NCI-H2227 (cell line): ENCODE results near the gene RAPGEF4.

ENCODE experiments used
- DNase-seq: peaks from one replicate; lab custom pipeline; 2025; ENCODE audit not compliant: unreplicated experiment; lab: John Stamatoyannopoulos, UW

RAPGEF4 gene

DNA sequence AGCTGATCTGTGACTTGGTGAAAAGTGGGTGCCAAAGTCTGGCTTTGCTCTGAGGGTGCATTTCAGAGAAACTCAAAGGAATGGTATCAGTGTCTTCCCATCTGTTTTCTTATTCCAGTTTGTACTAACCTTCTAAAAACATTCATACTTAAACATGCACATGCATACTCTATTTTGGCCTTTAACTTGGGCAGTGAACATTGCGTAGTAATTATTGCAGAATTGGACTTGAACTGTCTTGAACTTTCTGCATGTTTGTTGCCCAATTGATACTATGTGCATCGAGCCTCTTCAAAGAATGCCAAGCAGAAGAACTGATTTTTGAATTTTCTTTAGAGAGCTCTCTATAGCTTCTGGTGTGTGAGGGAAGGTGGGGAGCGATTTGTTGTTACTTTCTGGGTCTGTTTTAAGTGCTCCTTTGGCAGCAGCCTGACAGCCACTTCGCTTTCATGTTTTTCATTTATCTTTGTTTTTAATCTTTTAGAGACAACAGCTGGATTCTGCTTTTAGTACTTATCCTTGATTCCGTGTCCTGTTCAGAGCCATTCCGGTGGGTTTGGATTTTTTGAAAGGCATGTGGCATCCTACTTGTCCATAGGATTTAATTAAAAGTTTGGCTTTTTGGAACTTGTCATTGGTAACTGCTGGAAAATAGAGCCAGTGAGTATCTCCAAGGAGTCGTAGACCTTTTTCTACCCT lies 159.2 kb downstream of the RAPGEF4 start:
- DNase-seq = no peak

DNA sequence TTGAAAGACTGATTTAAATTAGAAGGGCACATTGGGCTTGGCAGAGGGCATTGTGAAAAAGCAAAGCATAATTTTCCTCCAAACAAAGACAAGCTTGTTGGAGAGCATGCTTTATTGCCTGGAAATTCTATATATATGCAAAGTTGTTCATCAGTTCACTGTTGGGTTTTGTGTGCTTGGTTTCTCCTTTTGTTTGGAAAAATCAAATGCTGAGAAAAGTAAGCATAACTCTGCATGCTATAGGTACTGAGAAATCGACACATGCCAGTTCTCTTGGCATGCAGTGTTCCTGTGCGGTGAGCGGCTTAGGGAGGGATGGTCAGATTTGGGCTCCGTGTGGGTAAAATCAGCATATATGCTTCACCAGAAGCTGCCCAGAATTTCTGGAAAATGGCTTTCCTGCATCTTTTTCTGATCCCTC lies 161.0 kb downstream of the RAPGEF4 start:
- no peak for DNase-seq

DNA sequence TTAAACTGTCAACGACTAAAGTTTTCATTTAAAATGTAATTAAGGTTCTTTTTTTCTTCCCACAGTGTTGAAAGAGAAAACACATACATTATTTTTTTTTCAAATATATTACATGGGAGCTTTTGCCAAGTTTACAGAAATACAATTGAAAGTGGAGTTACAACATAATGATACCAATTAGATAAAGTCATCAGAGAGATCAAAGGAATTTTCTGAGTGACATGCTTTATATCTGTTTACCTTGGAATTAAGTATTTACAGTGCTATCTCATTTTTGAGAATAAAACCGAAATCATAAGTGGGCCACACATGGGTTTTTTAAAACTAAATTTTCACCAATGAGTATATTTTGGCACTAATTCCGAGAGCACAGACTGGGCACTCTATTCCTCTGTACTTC lies 165.2 kb downstream of the RAPGEF4 start:
- DNase-seq = no peak

DNA sequence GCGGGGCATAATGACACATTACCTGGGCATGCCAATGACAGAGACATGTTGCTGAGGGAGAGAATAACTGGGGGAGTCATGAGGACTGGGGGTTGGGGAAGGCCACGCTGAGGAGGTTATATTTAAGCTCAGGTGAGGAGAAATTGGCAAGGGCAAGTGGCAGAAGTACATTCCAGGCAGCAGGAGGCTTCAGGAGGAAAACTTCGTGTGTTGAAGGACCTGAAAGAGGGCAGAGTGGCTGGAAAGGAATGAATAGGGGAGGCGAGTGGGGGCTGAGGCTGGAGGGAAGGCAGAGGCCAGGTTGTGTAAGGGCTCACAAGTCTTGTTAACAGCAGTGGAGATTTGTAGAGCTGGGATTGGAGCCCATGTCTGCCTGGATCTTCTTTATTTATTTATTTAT lies 166.3 kb downstream of the RAPGEF4 start:
- no peak for DNase-seq

DNA sequence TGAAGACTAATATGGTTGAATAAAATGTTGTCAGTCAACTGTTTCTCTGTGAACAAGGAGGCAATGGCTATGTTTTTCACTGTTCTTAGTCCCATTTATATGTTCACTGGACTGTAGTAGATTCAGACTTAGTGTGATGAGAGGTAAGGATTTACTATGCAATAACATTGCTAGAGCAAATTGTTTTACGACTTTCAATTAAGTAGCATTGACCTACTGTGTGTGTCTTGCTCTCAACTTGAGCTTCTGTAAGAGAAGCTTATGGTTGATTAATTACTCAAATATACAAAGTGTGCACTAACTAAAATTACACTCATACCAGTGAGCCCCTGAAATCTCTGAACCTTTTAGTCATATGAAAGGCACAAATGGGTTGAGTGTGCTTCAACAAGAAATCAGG lies 168.6 kb downstream of the RAPGEF4 start:
- no peak for DNase-seq

DNA sequence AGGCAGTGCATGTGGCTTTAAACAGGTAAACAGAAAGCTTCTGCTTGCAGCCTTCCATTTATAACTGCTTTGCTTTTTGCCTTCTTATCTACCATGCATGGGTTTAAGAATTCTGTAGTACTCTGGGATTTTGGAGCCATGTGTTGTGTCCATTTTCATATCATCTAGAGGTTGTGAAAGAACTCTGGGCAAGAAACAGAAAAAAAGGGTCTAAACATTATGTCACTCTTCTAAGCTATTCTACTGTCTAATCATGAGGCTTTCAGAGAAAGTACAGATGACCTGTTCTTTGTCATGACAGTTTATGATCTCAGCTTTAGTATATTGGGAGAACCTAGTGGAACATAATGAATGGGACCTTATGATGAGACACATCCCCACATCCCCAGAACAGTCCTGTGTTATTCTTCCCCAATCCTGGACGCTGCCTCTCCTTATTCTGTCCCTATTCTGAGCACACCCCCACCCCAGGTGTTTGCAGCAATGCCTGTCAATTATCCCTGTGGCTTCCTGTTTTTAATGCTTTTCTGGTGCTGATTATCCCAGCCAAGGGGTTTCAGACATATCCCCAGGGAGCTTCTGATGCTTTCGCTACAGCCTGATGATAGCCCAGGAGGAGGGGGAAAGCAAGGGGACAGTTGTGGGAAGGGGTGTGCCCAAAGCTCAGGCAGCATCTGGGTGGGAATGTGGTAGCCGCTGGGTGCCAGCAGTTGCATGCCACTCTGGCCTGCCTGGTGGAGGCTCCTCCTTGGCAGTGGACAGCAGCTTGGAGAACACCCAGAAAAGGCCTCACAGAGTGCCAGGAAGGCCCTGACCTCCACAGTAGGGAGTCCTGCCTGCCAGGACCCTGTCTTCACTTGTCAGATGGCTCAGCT lies 170.5 kb downstream of the RAPGEF4 start:
- DNase-seq = peak; percentile 36

DNA sequence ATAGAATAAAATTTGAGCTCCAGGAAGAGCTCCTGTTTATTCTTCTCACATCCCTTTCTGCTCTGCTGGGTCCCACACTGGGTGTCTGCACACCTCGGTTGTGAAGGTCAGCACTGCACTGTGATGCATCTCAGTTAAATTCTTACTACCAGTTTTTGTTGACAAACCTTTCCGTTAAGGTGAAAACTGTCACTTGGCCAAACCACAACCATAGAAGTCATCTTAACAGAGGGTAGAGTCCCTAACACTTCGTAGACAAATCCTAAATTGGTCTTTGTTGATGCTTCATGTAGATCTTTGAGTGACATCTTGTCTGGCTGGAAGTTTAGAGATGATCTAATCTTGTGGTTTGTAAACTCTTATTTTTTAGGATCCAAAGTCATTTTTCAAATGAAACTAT lies 172.6 kb downstream of the RAPGEF4 start:
- no peak for DNase-seq

DNA sequence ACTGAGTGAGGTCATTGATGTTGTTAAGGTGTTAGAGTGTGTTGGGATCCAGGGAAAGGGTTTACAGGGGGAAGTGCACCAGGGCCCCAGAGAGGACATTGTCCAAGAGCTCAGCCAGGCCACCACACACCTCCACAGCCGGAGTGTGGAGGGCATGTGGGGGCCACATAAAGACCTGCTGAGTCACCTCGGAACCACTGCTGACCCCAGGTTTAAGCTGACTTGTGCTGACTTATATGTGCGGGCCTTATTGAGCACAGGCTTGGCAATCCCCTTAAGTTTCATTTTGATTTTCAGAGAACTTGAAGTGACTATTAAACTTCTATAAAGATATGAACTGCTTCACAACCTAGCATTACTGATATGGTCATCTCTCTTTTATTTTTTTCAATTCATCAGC lies 173.8 kb downstream of the RAPGEF4 start:
- DNase-seq = no peak

DNA sequence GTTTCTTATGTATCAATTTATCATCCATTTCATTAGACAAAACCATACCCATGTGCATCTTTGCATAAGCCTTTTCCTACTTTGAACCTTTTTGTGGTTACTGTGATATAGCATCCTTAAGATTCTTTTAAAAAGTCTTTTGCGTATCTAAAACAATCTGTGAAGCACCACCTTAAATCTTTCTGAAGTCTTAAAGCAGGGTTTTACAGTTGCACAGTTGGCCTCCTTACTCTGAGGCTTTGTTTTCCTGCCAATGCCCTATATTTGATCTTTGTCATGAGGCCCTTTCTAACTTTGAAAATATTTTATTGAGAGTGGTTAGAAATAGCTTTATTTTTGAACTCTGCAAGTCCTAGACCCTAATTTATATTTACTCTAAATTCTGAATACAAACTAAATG lies 176.6 kb downstream of the RAPGEF4 start:
- DNase-seq = no peak

DNA sequence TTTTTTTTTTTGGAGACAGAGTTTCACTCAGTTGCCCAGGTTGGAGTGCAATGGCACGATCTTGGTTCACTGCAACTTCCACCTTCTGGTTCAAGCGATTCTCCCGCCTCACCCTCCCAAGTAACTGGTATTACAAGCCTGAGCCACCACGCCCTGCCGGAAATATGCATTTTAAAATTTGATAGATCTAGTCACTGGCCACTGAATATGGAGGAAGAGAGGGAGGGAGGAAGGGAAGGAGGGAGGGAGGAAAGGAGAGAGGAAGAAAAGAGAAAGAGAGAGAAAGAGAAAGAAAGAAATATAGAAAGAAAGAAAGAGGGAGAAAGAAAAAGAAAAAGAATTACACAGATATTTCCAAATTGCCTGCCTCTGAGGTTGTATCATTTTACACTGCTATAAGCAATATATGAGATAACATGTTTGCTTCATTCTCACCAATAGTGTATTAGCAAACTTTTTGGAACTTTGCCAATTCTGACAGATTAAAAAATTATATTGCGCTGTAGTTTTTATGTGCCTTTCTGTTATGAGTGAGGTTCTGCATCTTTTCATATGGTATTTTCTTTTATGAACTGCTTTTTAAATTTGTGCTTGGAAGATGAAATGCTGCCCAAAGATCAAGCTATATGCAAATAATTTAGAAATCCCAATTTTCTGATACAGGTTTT lies 178.8 kb downstream of the RAPGEF4 start:
- no peak for DNase-seq

DNA sequence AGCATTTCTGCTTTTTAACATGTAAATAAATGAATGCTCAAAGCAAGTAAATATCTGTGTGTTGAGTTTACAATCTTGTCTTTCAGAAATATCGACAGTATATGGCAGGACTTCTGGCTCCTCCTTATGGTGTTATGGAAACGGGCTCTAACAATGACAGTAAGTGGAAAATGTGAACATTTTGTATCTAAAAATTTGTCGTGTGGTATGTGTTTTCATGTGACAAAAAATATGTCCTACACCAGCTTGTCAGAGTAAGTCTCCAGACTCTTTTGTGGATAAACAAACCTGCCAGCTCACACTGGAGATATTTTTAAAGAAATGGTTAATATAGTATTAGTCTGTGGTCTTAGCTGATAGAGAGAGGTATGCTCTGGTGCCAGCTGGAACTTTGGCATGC lies 182.1 kb downstream of the RAPGEF4 start:
- DNase-seq = no peak

DNA sequence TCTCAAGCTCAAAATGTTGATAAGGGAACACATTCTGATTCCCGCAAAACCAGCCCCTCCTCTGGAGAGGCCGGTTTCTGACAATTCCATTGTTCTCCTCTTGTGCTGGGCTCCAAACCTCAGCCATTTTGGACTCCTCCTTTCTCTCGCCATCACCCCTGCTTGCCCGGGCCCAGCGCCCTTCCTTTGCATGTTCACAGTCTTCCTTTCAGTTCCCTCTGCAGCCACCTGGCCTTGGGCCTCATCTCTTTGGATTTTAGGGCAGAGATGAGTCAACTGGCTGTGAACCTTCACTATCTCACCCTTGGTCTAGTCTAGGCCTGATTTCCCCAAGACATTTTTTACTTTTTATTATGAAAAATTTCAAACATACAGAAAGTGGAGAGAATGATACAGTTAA lies 184.1 kb downstream of the RAPGEF4 start:
- no peak for DNase-seq

DNA sequence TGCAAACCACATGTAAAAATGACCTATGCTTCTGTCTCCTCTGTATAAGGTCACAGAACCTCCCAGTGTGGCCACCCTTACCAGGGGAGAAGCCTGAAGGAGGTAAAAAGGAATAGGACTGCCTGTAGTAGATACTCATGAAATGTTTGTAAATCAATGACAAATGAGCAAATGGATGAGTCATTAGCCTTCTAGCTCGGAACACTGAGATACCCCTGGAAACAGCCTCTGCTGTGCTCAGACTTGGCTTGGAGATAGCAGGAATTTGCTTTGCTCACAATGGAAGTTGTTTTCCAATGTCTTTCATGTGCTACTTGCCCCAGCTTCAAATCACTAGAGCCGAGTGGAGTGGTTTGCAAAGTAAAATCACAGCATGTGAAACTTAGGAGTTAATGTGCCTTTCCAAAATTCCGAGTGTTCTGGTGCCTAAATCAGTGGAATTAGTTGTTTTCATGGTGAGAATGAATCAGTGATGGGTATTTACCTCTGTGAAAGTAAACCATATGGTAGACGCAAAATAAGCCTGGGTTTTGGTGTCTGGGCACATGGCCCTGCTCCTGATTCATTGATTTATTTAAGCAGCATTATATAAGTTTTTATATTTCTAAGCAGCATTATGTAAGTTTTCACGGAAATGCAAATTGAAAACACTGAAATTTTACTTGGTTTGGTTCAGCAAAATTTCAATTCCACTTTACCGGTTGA lies 186.0 kb downstream of the RAPGEF4 start:
- no peak for DNase-seq

DNA sequence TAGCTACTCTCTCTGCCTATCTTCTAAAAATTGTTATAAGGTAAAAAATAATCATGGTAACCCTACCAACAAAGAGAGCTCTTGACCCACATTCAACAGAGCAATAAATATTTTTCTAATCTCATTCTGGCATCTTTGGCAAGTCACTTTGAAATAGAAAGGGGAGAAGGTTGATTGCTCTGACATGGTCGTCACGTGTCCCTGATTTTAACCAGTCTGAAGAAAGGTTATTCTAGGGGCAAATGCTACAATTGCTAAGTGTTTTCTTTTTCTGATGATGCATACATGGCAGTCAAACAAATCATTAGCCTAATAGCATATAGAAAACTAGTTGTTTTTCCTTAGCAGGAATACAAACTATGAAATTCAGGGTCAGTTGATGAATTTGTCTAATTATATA lies 186.7 kb downstream of the RAPGEF4 start:
- peak; percentile 23 for DNase-seq

DNA sequence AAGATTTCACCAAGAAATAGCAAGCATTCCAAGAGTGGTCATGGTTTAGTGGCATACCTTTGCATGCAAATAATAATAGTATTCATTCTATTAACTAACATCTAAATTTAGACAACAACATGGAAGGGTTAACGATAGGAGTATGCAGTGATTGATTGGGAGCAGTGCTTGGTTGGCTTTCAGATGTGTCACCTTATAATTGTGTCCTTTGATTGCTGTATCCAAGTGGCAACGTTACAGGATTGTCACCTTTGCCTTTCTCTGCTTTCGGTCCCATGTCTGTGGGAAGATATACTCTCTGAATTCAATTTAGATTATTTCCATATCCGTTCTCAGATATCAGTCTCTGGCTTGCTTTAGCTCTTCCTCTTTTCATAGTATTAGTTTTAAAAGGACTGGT lies 187.2 kb downstream of the RAPGEF4 start:
- no peak for DNase-seq

DNA sequence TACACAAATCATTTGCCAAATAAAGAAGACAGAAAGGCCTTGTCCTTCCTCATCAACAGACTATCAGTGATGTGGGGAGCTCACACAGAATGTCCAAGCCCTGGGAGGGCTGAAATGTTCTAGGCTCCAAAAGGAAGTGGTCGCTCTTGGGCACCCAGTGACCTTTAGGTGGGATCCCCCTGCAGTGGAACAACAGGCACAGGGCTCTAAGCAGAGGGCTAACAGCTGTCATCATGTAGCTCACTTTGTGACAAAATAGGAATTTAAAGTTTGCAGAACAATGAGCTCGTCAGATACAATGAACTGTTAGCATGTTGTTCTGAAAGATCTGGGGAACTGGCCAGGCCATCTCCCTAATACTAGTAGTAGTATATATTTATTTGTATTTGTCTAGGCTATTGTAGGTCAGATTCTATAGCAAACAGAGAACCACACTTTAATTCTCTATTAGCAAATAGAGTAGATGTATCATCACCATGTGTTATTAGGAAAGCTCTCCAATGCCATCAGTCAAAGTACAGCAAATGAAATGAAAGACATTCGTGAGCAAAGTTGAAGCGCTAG lies 188.5 kb downstream of the RAPGEF4 start:
- DNase-seq = no peak

DNA sequence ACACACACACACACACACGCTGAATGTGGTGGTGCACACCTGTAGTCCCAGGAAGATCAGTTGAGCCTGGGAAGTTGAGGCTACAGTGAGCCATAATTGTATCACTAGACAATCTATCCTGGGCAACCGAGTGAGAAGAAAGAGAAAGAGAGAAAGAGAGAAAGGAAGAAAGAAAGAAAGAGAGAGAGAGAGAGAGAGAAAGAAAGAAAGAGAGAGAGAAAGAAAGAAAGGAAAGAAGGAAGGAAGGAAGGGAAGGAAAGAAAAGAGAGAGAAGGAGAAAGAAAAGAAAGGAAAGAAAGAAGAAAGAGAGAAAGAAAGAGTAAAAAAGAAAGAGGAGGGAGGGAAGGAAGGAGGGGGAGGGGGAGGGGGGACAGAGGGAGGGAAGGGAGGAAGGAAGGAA lies 190.0 kb downstream of the RAPGEF4 start:
- no peak for DNase-seq

DNA sequence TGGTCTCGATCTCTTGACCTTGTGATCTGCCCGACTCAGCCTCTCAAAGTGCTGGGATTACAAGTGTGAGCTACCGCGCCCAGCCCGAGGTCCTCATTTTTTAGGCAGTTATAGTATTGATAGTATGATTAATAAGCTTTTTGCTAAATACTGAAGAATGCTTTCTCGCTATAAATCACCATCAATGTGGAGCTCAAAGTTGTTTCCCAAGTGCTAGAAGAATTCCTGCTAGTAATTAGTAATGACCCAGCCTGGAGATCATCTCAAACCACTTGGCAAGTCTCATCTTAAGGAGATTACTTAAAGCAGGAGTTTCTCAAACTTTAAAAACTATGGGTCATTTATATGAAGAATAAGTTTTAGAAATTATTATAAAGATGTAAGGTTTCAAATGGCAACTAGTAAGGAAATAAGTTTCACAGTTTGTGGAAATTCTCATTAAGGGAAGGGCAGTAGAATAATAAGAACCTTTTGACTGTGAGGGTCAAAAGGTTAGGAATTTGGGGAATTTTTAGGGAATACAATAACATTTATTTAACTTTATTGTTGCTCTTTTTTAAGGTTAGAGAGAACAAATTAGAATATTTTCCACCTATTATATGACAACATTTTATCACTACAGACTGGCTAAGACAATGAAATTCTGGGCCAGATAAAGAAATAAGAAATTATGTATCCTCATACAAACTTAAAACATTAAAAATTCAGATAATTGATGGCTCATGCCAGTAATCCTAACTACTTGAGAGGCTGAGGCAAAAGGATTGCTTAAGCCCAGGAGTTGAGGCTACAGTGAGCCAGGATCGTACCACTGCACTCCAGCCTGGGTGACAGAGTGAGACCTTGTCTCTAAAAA lies 191.4 kb downstream of the RAPGEF4 start:
- no peak for DNase-seq

DNA sequence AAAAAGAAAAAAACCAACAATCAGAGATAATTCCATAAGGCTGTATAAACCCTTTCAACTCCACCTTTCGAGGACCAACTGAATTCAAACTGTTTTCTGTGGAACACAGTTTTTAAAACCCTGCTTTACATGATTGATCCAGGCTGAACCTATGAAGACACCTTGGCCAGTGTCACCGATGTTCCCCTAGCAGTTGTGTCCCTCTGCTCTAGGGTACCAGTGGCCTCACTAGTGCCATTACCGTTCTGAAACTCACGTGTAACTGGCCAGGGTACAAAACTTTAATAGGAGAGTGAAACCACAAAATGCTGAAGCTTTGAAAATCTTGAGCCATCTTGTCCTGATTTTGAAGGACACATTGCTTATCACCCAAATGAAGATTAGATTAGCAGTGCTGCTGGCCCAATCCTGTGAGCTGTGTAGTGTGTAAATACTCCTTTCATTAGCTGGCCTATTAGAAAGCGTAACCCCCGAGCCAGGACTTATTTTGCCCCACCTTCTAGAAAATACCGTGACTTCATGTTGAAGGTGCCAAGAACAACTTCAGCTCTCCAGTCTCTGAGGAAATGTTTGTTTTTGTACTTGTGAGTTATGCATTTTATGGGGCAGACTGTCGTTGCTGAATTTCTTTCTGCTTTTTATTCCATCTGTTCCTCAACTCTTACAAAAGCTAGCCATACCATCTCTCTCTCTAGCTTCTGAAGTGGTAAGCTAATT lies 192.2 kb downstream of the RAPGEF4 start:
- DNase-seq = no peak
